HepG2 (cell line): ENCODE measurements around the gene NR2C1. TPM values are rescaled to one million over a fixed set of nuclear protein-coding genes. Genes with fewer than 3 reads are reported as not detected.

Experiments
- DDIT3 ChIP-seq: sonication (generic); formaldehyde crosslinking; IDR thresholded peaks from 2 replicates; pipeline ENCODE4 v1.4.0; 2020; ENCODE audit warnings: mild to moderate bottlenecking, missing genetic modification reagents
- DR1 ChIP-seq: sonication (generic); formaldehyde crosslinking; IDR thresholded peaks from 2 replicates; pipeline ENCODE4 v1.8.0; 2021; ENCODE audit warnings: mild to moderate bottlenecking, missing genetic modification reagents, inconsistent platforms
- FOSL2 ChIP-seq: sonication (generic); formaldehyde crosslinking; IDR thresholded peaks from 2 replicates; pipeline ENCODE4 v1.4.0; 2020; ENCODE audit warnings: missing genetic modification reagents
- HNF1A ChIP-seq, 2 experiments: sonication (generic) in 1 of 2; formaldehyde crosslinking in 1 of 2; IDR thresholded peaks; 2 replicates each; pipeline versions ENCODE4 v1.4.0 to v1.6.1; 2016 to 2020; ENCODE audit warnings: borderline replicate concordance in 1 of 2, low read depth in 1 of 2, mild to moderate bottlenecking in 1 of 2, missing genetic modification reagents in 1 of 2
- ISX ChIP-seq: sonication (generic); formaldehyde crosslinking; conservative IDR thresholded peaks from 2 replicates; pipeline ENCODE4 v1.5.0; 2020; ENCODE audit warnings: missing genetic modification reagents
- NFYB ChIP-seq: sonication (generic); formaldehyde crosslinking; IDR thresholded peaks from 2 replicates; pipeline ENCODE4 v1.4.0; 2020; ENCODE audit warnings: missing genetic modification reagents
- ZNF101 ChIP-seq: sonication (generic); formaldehyde crosslinking; IDR thresholded peaks from 2 replicates; pipeline ENCODE4 v1.4.0; 2020; ENCODE audit warnings: mild to moderate bottlenecking, low read depth, missing genetic modification reagents, borderline replicate concordance
- ZNF30 ChIP-seq: sonication (generic); formaldehyde crosslinking; IDR thresholded peaks from 2 replicates; pipeline ENCODE4 v1.5.0; 2020; ENCODE audit warnings: mild to moderate bottlenecking, missing genetic modification reagents
- ZNF407 ChIP-seq: sonication (generic); formaldehyde crosslinking; IDR thresholded peaks from one replicate; pipeline ENCODE4 v1.5.1; 2020; ENCODE audit warnings: mild to moderate bottlenecking, missing genetic modification reagents; ENCODE audit errors: not compliant biosample characterization
- ZNF550 ChIP-seq: sonication (generic); formaldehyde crosslinking; IDR thresholded peaks from 2 replicates; pipeline ENCODE4 v1.4.0; 2020; ENCODE audit warnings: mild to moderate bottlenecking, missing genetic modification reagents, borderline replicate concordance
- ZNF713 ChIP-seq: sonication (generic); formaldehyde crosslinking; IDR thresholded peaks from 2 replicates; pipeline ENCODE4 v1.4.0; 2020; ENCODE audit warnings: mild to moderate bottlenecking, missing genetic modification reagents
- ZSCAN29 ChIP-seq: sonication (generic); formaldehyde crosslinking; conservative IDR thresholded peaks from 2 replicates; pipeline ENCODE4 v1.4.0; 2020; ENCODE audit warnings: mild to moderate bottlenecking, missing genetic modification reagents
- ZSCAN9 ChIP-seq: IDR thresholded peaks from 2 replicates; pipeline ENCODE4 v1.6.1; 2016; ENCODE audit warnings: borderline replicate concordance
- polyA plus RNA-seq, 8 experiments: library from polyadenylated mRNA; depleted of rRNA in 3 of 8; stranded (reverse) in 7 of 8; unstranded in 1 of 8; fragments of >200 nt; fragmentation: Illumina TruSeq in 4 of 8; extraction: Trizol in 4 of 8; gene quantifications; 2 replicates each; pipeline versions ENCODE4 v1.2.1 to v1.2.3, GENCODE V29; 2011 to 2016; ENCODE audit warnings: low read depth in 4 of 8, missing spikeins in 1 of 8, mixed read lengths in 1 of 8; ENCODE audit not compliant: insufficient read depth in 1 of 8
- total RNA-seq, 5 experiments: library from RNA; depleted of rRNA; stranded (reverse); fragments of >200 nt; fragmentation: Illumina TruSeq; extraction: Trizol; gene quantifications; 2 replicates each; pipeline ENCODE4 v1.2.3, GENCODE V29; 2016; ENCODE audit warnings: low read depth in 1 of 5

The NR2C1 gene
- total and polyA plus RNA-seq, 2 of the 13 experiments (the other 11 are each of a cell fraction or from before 2014, with no cell fraction given) = 38.0 to 70.8 TPM

- TF ChIP-seq HNF1A (IDR thresholded peaks at IDR 0.05; ENCODE audit: low read depth) (no peak; the same call in 1 of the 2 replicates), HNF1A (CRISPR knock-in tag; IDR thresholded peaks at IDR 0.05; ENCODE audit: borderline replicate concordance) (peak; percentile 71; the same call in 1 of the 2 replicates), ZNF550 (CRISPR knock-in tag) (no peak), ZSCAN29 (CRISPR knock-in tag) (peak; percentile 70; the same call in 1 of the 2 replicates), NFYB (CRISPR knock-in tag) (no peak), FOSL2 (CRISPR knock-in tag) (peak; percentile 68), ZSCAN9 (CRISPR knock-in tag) (0 out of 2 replicates have a peak, but pooled peaks have one; percentile 73), ISX (CRISPR knock-in tag) (0 out of 2 replicates have a peak, but pooled peaks have one; percentile 32), ZNF407 (CRISPR knock-in tag) (peak; percentile 29), ZNF101 (CRISPR knock-in tag) (no peak), DDIT3 (CRISPR knock-in tag) (no peak), ZNF30 (CRISPR knock-in tag) (no peak), ZNF713 (CRISPR knock-in tag) (no peak), DR1 (CRISPR knock-in tag) (0 out of 2 replicates have a peak, but pooled peaks have one; percentile 54)
Measured at GRCh38 chr12:95003213-95003920, 70.1 kb downstream of the NR2C1 start, which contains the start of gene NDUFA12 (continued).
